H9 (cell line): ENCODE data around the gene NPAS3. TPM values are rescaled to one million over a fixed set of nuclear protein-coding genes. Genes with fewer than 3 reads are reported as not detected.

Experiments used
- DNase-seq: peaks from one replicate; pipeline ENCODE4 v3.0.0-alpha.2; 2017
- H2AFZ ChIP-seq: one replicate; pipeline ENCODE4 v1.6.1; 2013; ENCODE audit warnings: mild to moderate bottlenecking, low read length, control low read depth, moderate library complexity
- H2AK5ac ChIP-seq: 2 replicates; pipeline ENCODE4 v1.6.1; 2013; ENCODE audit warnings: low read length, control low read depth, mixed read lengths; ENCODE audit not compliant: insufficient read length
- H2BK120ac ChIP-seq: one replicate; pipeline ENCODE4 v1.6.1; 2013; ENCODE audit warnings: low read depth, mild to moderate bottlenecking, low read length, control low read depth, inconsistent platforms; ENCODE audit not compliant: poor library complexity, severe bottlenecking
- H2BK12ac ChIP-seq: 2 replicates; pipeline ENCODE4 v1.6.1; 2013; ENCODE audit warnings: low read length, control low read depth, mixed read lengths, low read depth; ENCODE audit not compliant: insufficient read length
- H2BK15ac ChIP-seq: 2 replicates; pipeline ENCODE4 v1.6.1; 2013; ENCODE audit warnings: low read depth, low read length, control low read depth
- H2BK20ac ChIP-seq: one replicate; pipeline ENCODE4 v1.6.1; 2013; ENCODE audit warnings: low read depth, mild to moderate bottlenecking, low read length, control low read depth, inconsistent platforms; ENCODE audit not compliant: poor library complexity, severe bottlenecking
- H2BK5ac ChIP-seq: 2 replicates; pipeline ENCODE4 v1.6.1; 2013; ENCODE audit warnings: low read length, control low read depth, mixed read lengths; ENCODE audit not compliant: insufficient read length
- H3K14ac ChIP-seq: 2 replicates; pipeline ENCODE4 v1.6.1; 2013; ENCODE audit warnings: low read length, control low read depth; ENCODE audit not compliant: insufficient read depth
- H3K18ac ChIP-seq: 2 replicates; pipeline ENCODE4 v1.6.1; 2013; ENCODE audit warnings: low read depth, mild to moderate bottlenecking, mixed read lengths, low read length, control low read depth; ENCODE audit not compliant: insufficient read length
- H3K23ac ChIP-seq: 2 replicates; pipeline ENCODE4 v1.6.1; 2013; ENCODE audit warnings: low read length, control low read depth, mixed read lengths, low read depth; ENCODE audit not compliant: insufficient read length
- H3K23me2 ChIP-seq: 2 replicates; pipeline ENCODE4 v1.6.1; 2013; ENCODE audit warnings: low read depth, mild to moderate bottlenecking, mixed read lengths, low read length, control low read depth; ENCODE audit not compliant: insufficient read length, poor library complexity, severe bottlenecking
- H3K27ac ChIP-seq: 2 replicates; pipeline ENCODE4 v1.5.1; 2013; ENCODE audit warnings: low read length, control low read depth, mixed read lengths, low read depth; ENCODE audit not compliant: insufficient read length
- H3K27me3 ChIP-seq: 2 replicates; pipeline ENCODE4 v1.6.1; 2013; ENCODE audit warnings: low read length, control low read depth, inconsistent platforms; ENCODE audit not compliant: insufficient read depth
- H3K4ac ChIP-seq: 2 replicates; pipeline ENCODE4 v1.6.1; 2013; ENCODE audit warnings: low read depth, mild to moderate bottlenecking, control low read depth, inconsistent platforms, low read length, moderate library complexity
- H3K4me1 ChIP-seq: 2 replicates; pipeline ENCODE4 v1.6.1; 2013; ENCODE audit warnings: low read length, control low read depth, inconsistent platforms; ENCODE audit not compliant: insufficient read depth
- H3K4me2 ChIP-seq: 2 replicates; pipeline ENCODE4 v1.6.1; 2013; ENCODE audit warnings: low read length, control low read depth, mixed read lengths; ENCODE audit not compliant: insufficient read length, insufficient read depth
- H3K56ac ChIP-seq: 2 replicates; pipeline ENCODE4 v1.6.1; 2013; ENCODE audit warnings: low read depth, mild to moderate bottlenecking, mixed read lengths, low read length, control low read depth; ENCODE audit not compliant: insufficient read length
- H3K79me1 ChIP-seq: 2 replicates; pipeline ENCODE4 v1.6.1; 2013; ENCODE audit warnings: low read depth, mild to moderate bottlenecking, moderate library complexity, low read length, control low read depth, inconsistent platforms; ENCODE audit not compliant: insufficient read depth, poor library complexity, severe bottlenecking
- H3K79me2 ChIP-seq: 2 replicates; pipeline ENCODE4 v1.6.1; 2013; ENCODE audit warnings: low read length, control low read depth, inconsistent platforms; ENCODE audit not compliant: insufficient read depth
- H3K9ac ChIP-seq: 2 replicates; pipeline ENCODE4 v1.6.1; 2013; ENCODE audit warnings: low read length, control low read depth, mixed read lengths; ENCODE audit not compliant: insufficient read length; ENCODE audit errors: extremely low read depth
- H3K9me3 ChIP-seq: one replicate; pipeline ENCODE4 v1.6.1; 2013; ENCODE audit warnings: low read depth, low read length, inconsistent platforms; ENCODE audit not compliant: control insufficient read depth
- H3T11ph ChIP-seq: one replicate; pipeline ENCODE4 v1.6.1; 2013; ENCODE audit warnings: mild to moderate bottlenecking, low read length, control low read depth, inconsistent platforms
- H4K20me1 ChIP-seq: one replicate; pipeline ENCODE4 v1.6.1; 2013; ENCODE audit not compliant: control insufficient read depth, insufficient read length, insufficient read depth
- H4K5ac ChIP-seq: 2 replicates; pipeline ENCODE4 v1.6.1; 2013; ENCODE audit warnings: low read depth, mild to moderate bottlenecking, mixed read lengths, low read length, control low read depth; ENCODE audit not compliant: insufficient read length
- H4K8ac ChIP-seq: replicated peaks from 2 replicates; pipeline ENCODE4 v1.6.1; 2013; ENCODE audit warnings: low read length, control low read depth, mixed read lengths, low read depth; ENCODE audit not compliant: insufficient read length
- H4K91ac ChIP-seq: 2 replicates; pipeline ENCODE4 v1.6.1; 2013; ENCODE audit warnings: low read depth, mild to moderate bottlenecking, moderate library complexity, mixed read lengths, low read length, control low read depth; ENCODE audit not compliant: insufficient read length
- H3K27ac Mint-ChIP-seq, 3 experiments: 2 replicates in 2 of 3; 3 replicates in 1 of 3; pipeline ENCODE4 v1.8.0; 2020 to 2021; ENCODE audit warnings: mixed read lengths in 3 of 3, mild to moderate bottlenecking in 1 of 3, moderate library complexity in 1 of 3
- H3K27me3 Mint-ChIP-seq: 2 replicates; pipeline ENCODE4 v1.8.0; 2021; ENCODE audit warnings: low read depth, mild to moderate bottlenecking, moderate library complexity, mixed read lengths
- H3K36me3 Mint-ChIP-seq, 3 experiments: 2 replicates in 2 of 3; 3 replicates in 1 of 3; pipeline ENCODE4 v1.8.0; 2020 to 2021; ENCODE audit warnings: low read depth in 3 of 3, mixed read lengths in 3 of 3; ENCODE audit not compliant: insufficient read depth in 1 of 3
- H3K4me1 Mint-ChIP-seq, 2 experiments: 2 replicates each; pipeline ENCODE4 v1.8.0; 2020; ENCODE audit warnings: mixed read lengths in 2 of 2
- H3K4me3 Mint-ChIP-seq, 2 experiments: 2 replicates in 1 of 2; 3 replicates in 1 of 2; pipeline ENCODE4 v1.8.0; 2020 to 2021; ENCODE audit warnings: mild to moderate bottlenecking in 2 of 2, mixed read lengths in 2 of 2, moderate library complexity in 1 of 2
- H3K9me3 Mint-ChIP-seq, 2 experiments: 2 replicates in 1 of 2; 3 replicates in 1 of 2; pipeline ENCODE4 v1.8.0; 2020; ENCODE audit warnings: mild to moderate bottlenecking in 2 of 2, mixed read lengths in 2 of 2, moderate library complexity in 1 of 2
- WGBS: extraction: QIAGEN DNeasy Blood & Tissue Kit; methylation state at CpG from one replicate; pipeline ENCODE4 v1.1.7; 2013; ENCODE audit warnings: missing lambda C conversion rate, low lambda C conversion rate, mixed read lengths; ENCODE audit not compliant: insufficient read length; ENCODE audit errors: extremely low coverage; 5-methylcytosine and 5-hydroxymethylcytosine counted together
- total RNA-seq: library from RNA; stranded (reverse); gene quantifications from 2 replicates; pipeline ENCODE4 v1.2.1, GENCODE V29; 2021
- TF ChIP-seq, protein P1 (sequence below): fragments of 200-600 bp; sonication (generic); conservative IDR thresholded peaks from 3 replicates; pipeline ENCODE4 v1.8.0; 2021; ENCODE audit warnings: antibody characterized with exemption, mild to moderate bottlenecking

Gene NPAS3
- total RNA-seq, 1 experiment from 2014 or later: 0.17 TPM

DNA sequence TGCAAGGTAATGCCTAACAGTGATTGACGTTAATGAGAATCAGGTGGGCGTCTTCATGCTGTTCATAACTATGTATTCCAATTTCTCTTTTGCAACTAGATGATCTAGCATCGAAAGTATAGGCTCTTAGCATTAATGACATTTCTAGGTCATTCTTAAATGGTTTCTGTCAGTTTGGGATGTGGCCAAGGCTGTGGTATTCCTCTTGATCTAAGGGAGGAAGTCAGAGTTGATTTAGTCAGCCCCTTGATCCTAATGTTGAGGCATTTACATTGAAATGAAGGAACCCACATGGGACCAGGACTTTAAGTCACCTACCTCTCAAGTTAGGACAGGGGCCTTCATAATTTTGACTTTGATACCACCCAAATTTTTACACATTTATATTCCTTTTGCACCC lies 448.1 kb downstream of the NPAS3 start:
- H3K9me3 ChIP-seq: no peaks in the 10 kb centered on the region
- no peaks in the 10 kb centered on the region for H3K79me2 ChIP-seq
- Mint-ChIP-seq H3K36me3 (no peaks in the 10 kb centered on the region; a peak in 2 of 7 replicates), H3K4me1 (peaks cover 4 to 5% of the 10 kb centered on the region in 2 experiments), H3K9me3 (no peaks in the 10 kb centered on the region), H3K4me3 (no peak overlapping the region), H3K27me3 (no peaks in the 10 kb centered on the region), H3K27ac (no peak overlapping the region)
- H3K18ac ChIP-seq: no peak overlapping the region
- no peaks in the 10 kb centered on the region for H3K23me2 ChIP-seq
- no peak overlapping the region for H2BK12ac ChIP-seq
- no peak overlapping the region for H2BK120ac ChIP-seq
- H3K79me1 ChIP-seq: no peaks in the 10 kb centered on the region
- H4K91ac ChIP-seq: no peak overlapping the region
- H2BK5ac ChIP-seq: no peak overlapping the region
- H4K20me1 ChIP-seq: no peaks in the 10 kb centered on the region
- no peak overlapping the region for H3K14ac ChIP-seq
- no peak overlapping the region for H2BK20ac ChIP-seq
- H4K5ac ChIP-seq: no peak overlapping the region
- H3K9ac ChIP-seq: no peak overlapping the region
- H2AK5ac ChIP-seq: no peak overlapping the region
- no peak overlapping the region for H2AFZ ChIP-seq
- no peak overlapping the region for H3K4ac ChIP-seq
- TF ChIP-seq, protein P1, sequence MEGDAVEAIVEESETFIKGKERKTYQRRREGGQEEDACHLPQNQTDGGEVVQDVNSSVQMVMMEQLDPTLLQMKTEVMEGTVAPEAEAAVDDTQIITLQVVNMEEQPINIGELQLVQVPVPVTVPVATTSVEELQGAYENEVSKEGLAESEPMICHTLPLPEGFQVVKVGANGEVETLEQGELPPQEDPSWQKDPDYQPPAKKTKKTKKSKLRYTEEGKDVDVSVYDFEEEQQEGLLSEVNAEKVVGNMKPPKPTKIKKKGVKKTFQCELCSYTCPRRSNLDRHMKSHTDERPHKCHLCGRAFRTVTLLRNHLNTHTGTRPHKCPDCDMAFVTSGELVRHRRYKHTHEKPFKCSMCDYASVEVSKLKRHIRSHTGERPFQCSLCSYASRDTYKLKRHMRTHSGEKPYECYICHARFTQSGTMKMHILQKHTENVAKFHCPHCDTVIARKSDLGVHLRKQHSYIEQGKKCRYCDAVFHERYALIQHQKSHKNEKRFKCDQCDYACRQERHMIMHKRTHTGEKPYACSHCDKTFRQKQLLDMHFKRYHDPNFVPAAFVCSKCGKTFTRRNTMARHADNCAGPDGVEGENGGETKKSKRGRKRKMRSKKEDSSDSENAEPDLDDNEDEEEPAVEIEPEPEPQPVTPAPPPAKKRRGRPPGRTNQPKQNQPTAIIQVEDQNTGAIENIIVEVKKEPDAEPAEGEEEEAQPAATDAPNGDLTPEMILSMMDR: no peak
- no peak for DNase-seq
- no peak overlapping the region for H3K56ac ChIP-seq
- no peak overlapping the region for H3K23ac ChIP-seq
- H3T11ph ChIP-seq: no peak overlapping the region
- no peak overlapping the region for H2BK15ac ChIP-seq
- no peak overlapping the region for H3K4me2 ChIP-seq
- H3K27me3 ChIP-seq: no peaks in the 10 kb centered on the region
- H3K27ac ChIP-seq: no peak overlapping the region
- no peaks in the 10 kb centered on the region for H3K4me1 ChIP-seq
- no CpG with 5 or more reads among the region's 3 CpGs for WGBS
- H4K8ac ChIP-seq: no peak overlapping the region
